ENCODE measurements around the gene LYST.
"Not testable (repeated sequence)": the region's sequence is repeated elsewhere in the genome, so short reads cannot be mapped to it uniquely, and the experiment has no call there.

The LYST gene

DNA sequence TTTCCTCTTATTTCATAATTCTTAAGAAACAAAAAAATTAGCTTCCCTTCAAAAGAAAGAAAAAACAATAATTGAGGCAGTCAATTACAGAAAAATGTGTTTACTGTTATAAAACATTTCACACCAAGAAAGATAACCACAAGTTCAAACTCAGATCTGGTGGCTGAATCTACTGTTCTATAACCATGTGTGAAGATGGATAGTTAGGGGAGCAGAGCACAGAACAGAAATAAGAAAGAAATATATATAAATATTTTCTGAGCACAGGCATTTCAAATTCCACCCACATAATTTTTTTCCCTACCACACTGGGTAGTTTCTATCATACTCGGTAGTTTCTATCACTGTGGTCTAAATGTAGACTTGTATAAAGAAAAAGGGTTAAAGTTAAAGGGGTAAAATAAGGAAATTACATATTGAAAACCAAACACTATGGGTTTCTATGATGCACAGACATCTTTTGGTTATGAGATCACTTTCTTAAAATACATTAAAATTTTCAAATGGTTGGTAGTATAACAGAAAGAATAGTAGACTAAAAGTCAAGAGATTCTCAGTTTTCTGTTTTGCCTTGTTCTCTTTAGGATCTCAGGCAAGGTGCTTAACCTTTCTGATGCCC, 10.8 kb downstream of the LYST start:
- DNase-seq (ENCODE audit: low spot score) = no peak
- H3K27ac ChIP-seq = no peak overlapping the region
- CTCF ChIA-PET = interaction anchor here (2.1 kb wide), 1 partner anchor 116 kb away, joined by 6 read pairs; no protein-coding TSS in a partner anchor
- POLR2A ChIA-PET (ENCODE audit: low non-redundant PET) = no interaction called here
- TF ChIP-seq, protein P1, sequence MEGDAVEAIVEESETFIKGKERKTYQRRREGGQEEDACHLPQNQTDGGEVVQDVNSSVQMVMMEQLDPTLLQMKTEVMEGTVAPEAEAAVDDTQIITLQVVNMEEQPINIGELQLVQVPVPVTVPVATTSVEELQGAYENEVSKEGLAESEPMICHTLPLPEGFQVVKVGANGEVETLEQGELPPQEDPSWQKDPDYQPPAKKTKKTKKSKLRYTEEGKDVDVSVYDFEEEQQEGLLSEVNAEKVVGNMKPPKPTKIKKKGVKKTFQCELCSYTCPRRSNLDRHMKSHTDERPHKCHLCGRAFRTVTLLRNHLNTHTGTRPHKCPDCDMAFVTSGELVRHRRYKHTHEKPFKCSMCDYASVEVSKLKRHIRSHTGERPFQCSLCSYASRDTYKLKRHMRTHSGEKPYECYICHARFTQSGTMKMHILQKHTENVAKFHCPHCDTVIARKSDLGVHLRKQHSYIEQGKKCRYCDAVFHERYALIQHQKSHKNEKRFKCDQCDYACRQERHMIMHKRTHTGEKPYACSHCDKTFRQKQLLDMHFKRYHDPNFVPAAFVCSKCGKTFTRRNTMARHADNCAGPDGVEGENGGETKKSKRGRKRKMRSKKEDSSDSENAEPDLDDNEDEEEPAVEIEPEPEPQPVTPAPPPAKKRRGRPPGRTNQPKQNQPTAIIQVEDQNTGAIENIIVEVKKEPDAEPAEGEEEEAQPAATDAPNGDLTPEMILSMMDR (conservative IDR thresholded peaks at IDR 0.05; ENCODE audit: low read depth) = no peak

DNA sequence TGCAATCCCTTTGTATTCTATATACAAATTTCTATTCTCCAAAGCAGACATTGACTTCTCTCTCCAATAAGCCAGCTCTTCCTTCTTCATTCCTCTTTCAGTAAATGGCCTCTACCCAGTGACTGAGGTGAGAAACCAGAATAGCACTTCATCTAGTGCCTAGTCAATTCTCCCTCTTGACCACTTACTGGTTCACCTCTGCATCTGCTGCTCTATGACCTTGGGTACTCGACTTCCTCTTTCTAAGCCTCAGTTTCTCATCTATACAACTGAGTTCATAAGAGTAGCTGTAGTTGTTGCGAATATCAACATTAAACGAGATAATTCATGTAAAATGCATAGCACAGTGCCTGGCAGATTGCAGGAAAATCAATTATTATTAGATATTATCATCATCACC, 12.4 kb downstream of the LYST start:
- ChIA-PET CTCF (interaction anchor here (0.7 kb wide), 1 partner anchor 9 kb away, joined by 4 read pairs; no protein-coding TSS in a partner anchor), POLR2A (ENCODE audit: low non-redundant PET) (no interaction called here)
- TF ChIP-seq, protein P1 (conservative IDR thresholded peaks at IDR 0.05; ENCODE audit: low read depth) = no peak

DNA sequence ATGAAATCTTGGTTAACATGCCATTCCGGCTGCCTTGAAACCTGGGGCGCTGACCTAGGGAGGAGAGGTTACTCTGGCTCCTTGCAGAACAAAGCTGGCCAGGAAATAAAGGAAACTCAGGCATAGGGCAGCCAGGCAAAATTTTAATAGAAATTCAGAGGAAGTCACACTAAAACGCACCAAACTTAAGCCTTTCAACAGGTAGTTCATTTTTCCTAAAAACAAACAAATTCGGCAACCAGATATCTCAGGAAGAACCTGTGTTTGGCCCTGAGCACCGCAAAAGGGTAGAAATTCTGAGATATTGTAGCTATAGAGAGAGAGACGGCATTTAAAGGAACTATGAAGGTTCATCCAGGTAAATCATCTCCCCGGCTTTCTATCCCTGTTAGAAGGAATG, 13.1 kb downstream of the LYST start:
- CTCF ChIA-PET = interaction anchor here (0.7 kb wide), 1 partner anchor 9 kb away, joined by 4 read pairs; no protein-coding TSS in a partner anchor
- no peak for DNase-seq (ENCODE audit: low spot score)
- POLR2A ChIA-PET (ENCODE audit: low non-redundant PET) = no interaction called here
- TF ChIP-seq, protein P1 (conservative IDR thresholded peaks at IDR 0.05; ENCODE audit: low read depth) = no peak
- H3K27ac ChIP-seq = no peak overlapping the region

More for the DNA sequence above, 12.4 kb downstream of the LYST start:
- no peak for DNase-seq (ENCODE audit: low spot score)
- H3K27ac ChIP-seq = no peak overlapping the region

DNA sequence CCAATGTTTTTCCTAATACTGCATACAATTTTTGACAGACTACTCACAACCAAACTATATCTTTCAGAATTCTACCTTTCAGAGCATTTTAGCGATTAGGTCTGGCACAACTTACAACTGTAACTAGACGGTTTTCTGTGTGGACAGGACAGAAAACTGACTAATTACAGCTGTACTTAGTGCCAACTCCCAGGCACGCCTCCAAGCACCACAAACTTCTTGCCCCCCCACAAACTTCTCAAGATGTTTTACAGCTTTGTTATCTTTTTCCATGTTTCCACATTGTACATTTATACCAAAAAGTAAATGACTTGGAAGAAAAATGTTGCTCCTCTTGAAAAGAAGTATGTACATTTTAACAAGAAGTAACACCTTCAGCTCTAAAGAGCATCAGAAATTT, 13.8 kb downstream of the LYST start:
- CTCF ChIA-PET = interaction anchor here (1.8 kb wide), 1 partner anchor 13 kb away, joined by 5 read pairs; no protein-coding TSS in a partner anchor
- H3K27ac ChIP-seq = no peak overlapping the region
- POLR2A ChIA-PET (ENCODE audit: low non-redundant PET) = no interaction called here
- TF ChIP-seq, protein P1 (conservative IDR thresholded peaks at IDR 0.05; ENCODE audit: low read depth) = no peak
- DNase-seq (ENCODE audit: low spot score) = no peak

DNA sequence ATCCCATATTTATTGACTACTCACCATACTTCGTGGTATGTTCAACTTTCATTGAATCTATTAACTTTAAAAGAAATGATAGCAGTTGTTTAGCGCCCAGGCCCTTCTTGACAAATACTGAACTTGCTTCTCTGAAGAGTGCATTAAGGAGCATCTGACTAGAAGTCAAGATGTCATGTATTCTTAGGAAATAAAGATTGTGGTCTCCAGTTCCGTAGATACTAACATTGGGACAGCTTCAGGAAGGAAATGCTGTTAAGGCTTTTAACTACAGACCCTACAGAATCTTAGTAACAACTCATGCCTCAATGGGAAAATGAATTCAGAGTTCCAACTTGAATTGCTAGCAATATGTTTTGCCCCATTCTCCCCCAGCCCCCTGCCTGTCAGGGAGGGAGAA, 14.8 kb downstream of the LYST start:
- no peak for DNase-seq (ENCODE audit: low spot score)
- POLR2A ChIA-PET (ENCODE audit: low non-redundant PET) = no interaction called here
- CTCF ChIA-PET = interaction anchor here (1.8 kb wide), 1 partner anchor 14 kb away, joined by 5 read pairs; no protein-coding TSS in a partner anchor
- TF ChIP-seq, protein P1 (conservative IDR thresholded peaks at IDR 0.05; ENCODE audit: low read depth) = no peak
- H3K27ac ChIP-seq = no peak overlapping the region

DNA sequence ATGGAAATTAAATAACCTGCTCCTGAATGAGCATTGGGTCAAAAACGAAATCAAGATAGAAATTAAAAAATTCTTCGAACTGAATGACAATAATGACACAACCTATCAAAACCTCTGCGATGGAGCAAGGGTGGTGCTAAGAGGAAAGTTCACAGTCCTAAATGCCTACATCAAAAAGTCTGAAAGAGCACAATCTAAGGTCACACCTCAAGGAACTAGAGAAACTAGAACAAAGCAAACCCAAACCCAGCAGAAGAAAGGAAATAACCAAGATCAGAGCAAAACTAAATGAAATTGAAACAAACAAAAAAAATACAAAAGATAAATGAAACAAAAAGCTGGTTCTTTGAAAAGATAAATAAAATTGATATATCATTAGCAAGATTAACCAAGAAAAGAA, 18.5 kb downstream of the LYST start:
- CTCF ChIA-PET; POLR2A ChIA-PET (ENCODE audit: low non-redundant PET); H3K27ac ChIP-seq; DNase-seq (ENCODE audit: low spot score): not testable (repeated sequence)

DNA sequence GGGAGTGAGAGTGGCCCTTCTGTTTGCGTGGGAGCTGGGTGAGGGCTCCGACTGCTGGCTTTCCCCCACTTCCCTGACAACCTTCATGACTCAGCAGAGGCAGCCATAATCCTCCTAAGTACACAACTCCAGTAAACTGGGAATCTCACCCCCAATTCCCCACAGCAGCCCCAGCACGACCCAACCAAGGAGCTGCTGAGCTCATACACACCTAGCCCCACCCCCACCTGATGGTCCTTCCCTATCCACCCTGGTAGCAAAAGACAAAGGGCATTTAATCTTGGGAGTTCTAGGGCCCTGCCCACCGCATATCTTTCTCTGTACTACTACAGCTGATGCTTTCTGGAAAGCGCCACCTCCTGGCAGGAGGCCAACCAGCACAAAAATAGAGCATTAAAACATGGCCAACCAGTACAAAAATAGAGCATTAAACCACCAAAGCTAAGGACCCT, 21.0 kb downstream of the LYST start:
- POLR2A ChIA-PET (ENCODE audit: low non-redundant PET); DNase-seq (ENCODE audit: low spot score): not testable (repeated sequence)
- CTCF ChIA-PET = interaction anchor here (0.6 kb wide), 2 partner anchors 184 to 602 kb away, joined by 3 read pairs; no protein-coding TSS in a partner anchor
- peak overlapping the region; percentile 15; the same call in 1 of the 2 replicates for H3K27ac ChIP-seq
